SK-N-MC (cell line): ENCODE results near the gene SERPINB10.

ENCODE experiments used
- DNase-seq: peaks from one replicate; pipeline ENCODE4 v3.0.0-alpha.2; 2011; ENCODE audit warnings: low read depth, low spot score
- H3K27ac ChIP-seq: fragments of 200-600 bp; sonication (generic); 2 replicates; pipeline ENCODE4 v1.5.1; 2016; ENCODE audit warnings: mixed run types
- H3K36me3 ChIP-seq: fragments of 200-600 bp; sonication (generic); 2 replicates; pipeline ENCODE4 v1.6.1; 2017; ENCODE audit warnings: antibody characterized with exemption, low read length, mixed read lengths; ENCODE audit not compliant: insufficient read depth
- H3K4me3 ChIP-seq: fragments of 200-600 bp; sonication (generic); 2 replicates; pipeline ENCODE4 v1.5.1; 2016
- H3K9ac ChIP-seq: fragments of 200-600 bp; sonication (generic); 2 replicates; pipeline ENCODE4 v1.8.0; 2017; ENCODE audit warnings: mixed run types, mixed read lengths; ENCODE audit not compliant: insufficient read length
- H3K9me3 ChIP-seq: fragments of 200-600 bp; sonication (generic); 2 replicates; pipeline ENCODE4 v1.6.1; 2017; ENCODE audit warnings: low read depth, mild to moderate bottlenecking, antibody characterized with exemption, low read length, moderate library complexity, mixed read lengths
- EZH2 ChIP-seq: fragments of 200-600 bp; sonication (generic); IDR thresholded peaks from one replicate; pipeline ENCODE4 v1.6.1; 2017; ENCODE audit warnings: antibody characterized with exemption
- FOXP2 ChIP-seq: optimal IDR thresholded peaks from 2 replicates; pipeline ENCODE3; 2011; ENCODE audit warnings: mild to moderate bottlenecking, moderate library complexity; ENCODE audit not compliant: insufficient read depth; ENCODE audit errors: extremely low read length, control extremely low read depth
- POLR2AphosphoS5 ChIP-seq: IDR thresholded peaks from 2 replicates; pipeline ENCODE4 v1.6.1; 2012; ENCODE audit warnings: mild to moderate bottlenecking, low read depth, low read length, borderline replicate concordance

SERPINB10 gene

DNA sequence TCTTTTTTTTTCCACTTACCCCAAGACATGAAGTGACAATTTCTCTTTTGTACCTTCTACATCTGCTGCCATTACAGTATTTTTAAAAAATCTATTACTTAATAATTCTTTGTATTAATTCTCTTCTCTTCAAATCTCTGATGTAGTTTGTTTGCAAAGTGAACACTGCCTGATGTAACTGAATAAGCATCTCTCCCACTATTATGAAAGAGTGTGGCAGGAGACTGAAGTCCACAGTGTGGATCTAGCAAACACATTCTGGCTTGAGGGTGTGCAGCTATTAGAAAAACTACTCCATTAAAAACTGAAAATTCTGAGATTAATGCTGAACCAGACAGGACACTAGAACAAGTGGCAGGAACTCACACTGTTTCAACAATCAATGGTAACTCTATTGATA lies 57.1 kb downstream of the SERPINB10 start:
- H3K36me3 ChIP-seq, result peaks cover 37% of the 10 kb centered on the region; the same call in 1 of the 2 replicates
- no peak for DNase-seq

GRCh38 chr18:63965716-63966330 lies 58.1 kb downstream of the SERPINB10 start:
- Histone ChIP-seq H3K9me3 (no peaks in the 10 kb centered on the region), H3K4me3 (no peak overlapping the region), H3K27ac (peak overlapping the region; percentile 36; the same call in 1 of the 2 replicates), H3K36me3 (peaks cover 30% of the 10 kb centered on the region; the same call in 1 of the 2 replicates), H3K9ac (no peak overlapping the region)
- DNase-seq, result no peak
- TF ChIP-seq POLR2AphosphoS5 (no peak), FOXP2 (no peak), EZH2 (no peak)

More for the DNA sequence above, 57.1 kb downstream of the SERPINB10 start:
- Histone ChIP-seq H3K27ac (no peak overlapping the region), H3K9me3 (no peaks in the 10 kb centered on the region), H3K9ac (no peak overlapping the region), H3K4me3 (no peak overlapping the region)
- TF ChIP-seq POLR2AphosphoS5 (no peak), FOXP2 (no peak), EZH2 (no peak)

- peak; percentile 71 for DNase-seq
- peaks cover 12% of the 10 kb centered on the region for H3K36me3 ChIP-seq
- no peaks in the 10 kb centered on the region for H3K9me3 ChIP-seq
- H3K27ac ChIP-seq, result peak within 1 kb of the TSS; percentile 99
- peak within 1 kb of the TSS; percentile 91 for H3K4me3 ChIP-seq
- peak within 1 kb of the TSS; percentile 84 for H3K9ac ChIP-seq
- TF ChIP-seq EZH2 (no peak), POLR2AphosphoS5 (peak; percentile 90), FOXP2 (peak; percentile 11)
These were observed 62.4 kb downstream of the SERPINB10 start, which contains the start of gene SERPINB8 for GRCh38 chr18:63969942-63970808. TSS of gene SERPINB8 (plus strand) at chr18:63970081. CDS start at chr18:63978309, 8,228 bp downstream.

- no peaks in the 10 kb centered on the region for H3K9me3 ChIP-seq
- no peak for TF ChIP-seq EZH2
- no peak for TF ChIP-seq POLR2AphosphoS5
- TF ChIP-seq FOXP2, result no peak
- H3K9ac ChIP-seq, result peak overlapping the region; percentile 70
- no peak for DNase-seq
- peaks cover 6% of the 10 kb centered on the region for H3K36me3 ChIP-seq
- peak overlapping the region; percentile 91 for H3K4me3 ChIP-seq
- H3K27ac ChIP-seq, result peak overlapping the region; percentile 99
These were observed 63.0 kb downstream of the SERPINB10 start for GRCh38 chr18:63970809-63971205.

GRCh38 chr18:63971320-63972001 lies 63.7 kb downstream of the SERPINB10 start:
- peak overlapping the region; percentile 99 for H3K27ac ChIP-seq
- peak overlapping the region; percentile 91 for H3K4me3 ChIP-seq
- H3K9ac ChIP-seq, result peak overlapping the region; percentile 70

GRCh38 chr18:63972002-63972376 lies 64.2 kb downstream of the SERPINB10 start:
- Histone ChIP-seq H3K9ac (no peak overlapping the region), H3K27ac (peak overlapping the region; percentile 99), H3K9me3 (no peaks in the 10 kb centered on the region), H3K4me3 (no peak overlapping the region), H3K36me3 (peaks cover 6% of the 10 kb centered on the region)
- DNase-seq, result no peak
- no peak for TF ChIP-seq EZH2

More at GRCh38 chr18:63971320-63972001, 63.7 kb downstream of the SERPINB10 start:
- Histone ChIP-seq H3K36me3 (peaks cover 6% of the 10 kb centered on the region), H3K9me3 (no peaks in the 10 kb centered on the region)
- no peak for TF ChIP-seq POLR2AphosphoS5
- TF ChIP-seq FOXP2, result no peak
- TF ChIP-seq EZH2, result no peak
- no peak for DNase-seq

DNA sequence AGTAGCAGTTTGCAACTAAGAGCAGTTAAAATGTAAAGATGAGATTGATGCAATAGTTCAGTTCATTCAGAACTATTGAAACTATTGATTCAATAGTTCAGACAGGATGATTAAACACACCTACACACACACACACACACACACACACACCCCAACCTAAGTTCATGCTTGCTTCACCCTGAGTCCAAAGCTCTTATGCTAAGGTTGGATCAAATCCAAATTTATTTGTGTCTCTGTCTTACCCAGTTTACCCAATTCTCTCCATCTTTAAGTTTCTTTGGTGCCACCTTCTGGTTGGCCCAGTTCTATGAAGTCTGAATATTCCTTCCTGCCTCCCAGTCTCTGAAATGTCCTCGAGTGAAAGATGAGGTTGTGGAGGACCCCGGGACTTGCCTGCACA lies 67.2 kb downstream of the SERPINB10 start:
- H3K36me3 ChIP-seq, result peaks cover 4% of the 10 kb centered on the region
- DNase-seq, result no peak
- no peak overlapping the region for H3K9ac ChIP-seq
- H3K9me3 ChIP-seq, result no peaks in the 10 kb centered on the region
- TF ChIP-seq EZH2 (no peak), FOXP2 (no peak), POLR2AphosphoS5 (no peak)
- peak overlapping the region; percentile 82 for H3K27ac ChIP-seq
- H3K4me3 ChIP-seq, result no peak overlapping the region

GRCh38 chr18:63975628-63976027 lies 67.9 kb downstream of the SERPINB10 start:
- H3K9ac ChIP-seq, result peak overlapping the region; percentile 51
- H3K36me3 ChIP-seq, result peaks cover 10% of the 10 kb centered on the region
- no peaks in the 10 kb centered on the region for H3K9me3 ChIP-seq
- H3K4me3 ChIP-seq, result no peak overlapping the region
- TF ChIP-seq EZH2, result no peak
- TF ChIP-seq FOXP2, result no peak
- TF ChIP-seq POLR2AphosphoS5, result no peak
- peak overlapping the region; percentile 82 for H3K27ac ChIP-seq
- no peak for DNase-seq
